Measurements from ENCODE around the gene SPINK8.
"Not testable (repeated sequence)": the region's sequence is repeated elsewhere in the genome, so short reads cannot be mapped to it uniquely, and the experiment has no call there.

The SPINK8 gene

DNA sequence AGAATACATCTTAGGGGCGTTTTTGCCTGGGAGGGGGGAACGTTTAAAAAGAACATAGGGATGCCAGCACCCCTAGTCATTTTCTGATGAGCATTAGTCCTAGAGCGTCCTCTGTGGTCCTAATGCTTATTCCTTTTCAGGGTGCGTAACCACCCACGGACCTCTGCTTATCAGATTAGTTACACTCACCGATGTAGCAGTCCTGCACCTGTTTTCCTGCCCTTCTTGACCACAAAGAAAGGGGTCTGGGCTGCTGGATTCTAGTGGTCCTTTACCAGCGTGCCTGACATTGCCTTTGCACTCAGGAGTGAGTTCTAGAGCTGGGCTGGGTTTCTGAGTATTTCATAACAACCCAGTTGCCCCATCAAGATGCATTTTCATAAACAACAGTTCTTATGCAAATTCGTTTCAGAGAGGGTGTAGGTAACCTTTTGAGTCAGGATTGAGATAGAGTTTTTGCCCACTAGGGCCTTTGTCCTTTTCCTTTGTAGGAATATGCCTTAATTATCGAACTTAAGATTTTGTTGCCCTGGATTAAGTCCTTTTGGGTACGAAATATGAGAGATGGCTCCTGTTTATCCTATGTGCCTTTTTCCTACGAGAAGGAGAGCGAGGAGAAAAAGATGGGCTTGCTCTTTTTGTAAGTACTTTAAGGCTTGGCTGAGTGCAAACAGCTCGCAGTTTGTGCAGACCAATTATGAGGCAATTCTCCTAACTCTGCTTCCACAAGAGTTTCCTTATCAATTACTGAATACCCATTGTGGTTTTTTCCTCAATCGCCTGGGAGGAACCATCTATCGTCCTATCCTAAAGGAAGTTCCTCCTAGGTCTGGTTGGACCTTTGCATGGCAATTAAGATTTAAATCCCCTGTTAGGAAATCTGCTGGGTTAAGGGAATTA is at the start of gene SPINK8:
Gene SPINK8, minus strand, starts transcription at position 316 of the 900 bp plus-strand sequence. CDS start 5,320 bp downstream, outside the sequence.
- not testable (repeated sequence) for DNase-seq

DNA sequence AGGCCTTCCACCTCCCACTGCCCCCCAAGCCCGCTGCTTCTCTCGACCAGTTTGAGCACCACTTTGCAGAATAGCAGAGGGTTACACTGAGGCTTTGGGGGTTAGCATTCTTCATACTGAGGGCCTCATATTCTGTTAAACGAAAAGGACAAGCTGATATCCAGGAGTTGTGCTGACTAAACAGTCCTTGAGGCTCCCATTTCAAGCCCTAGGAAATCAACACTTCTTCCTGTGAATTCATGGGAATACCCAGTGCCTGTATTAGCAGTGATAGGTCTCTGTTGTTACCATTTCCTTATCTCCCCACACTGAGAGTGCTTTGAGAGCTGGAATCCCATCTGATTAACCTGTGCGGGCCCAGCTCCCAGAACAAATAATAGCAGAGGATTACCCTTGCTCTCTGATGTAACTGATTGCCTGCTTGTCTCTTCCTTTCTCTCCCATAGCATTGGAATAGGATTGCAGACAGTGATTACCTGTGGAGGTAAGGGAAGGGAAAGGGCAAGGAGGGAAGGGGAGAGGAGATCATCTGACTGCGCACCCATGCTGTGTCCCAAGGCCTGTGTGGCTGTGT is 39.5 kb upstream of the SPINK8 start:
- DNase-seq = no peak

DNA sequence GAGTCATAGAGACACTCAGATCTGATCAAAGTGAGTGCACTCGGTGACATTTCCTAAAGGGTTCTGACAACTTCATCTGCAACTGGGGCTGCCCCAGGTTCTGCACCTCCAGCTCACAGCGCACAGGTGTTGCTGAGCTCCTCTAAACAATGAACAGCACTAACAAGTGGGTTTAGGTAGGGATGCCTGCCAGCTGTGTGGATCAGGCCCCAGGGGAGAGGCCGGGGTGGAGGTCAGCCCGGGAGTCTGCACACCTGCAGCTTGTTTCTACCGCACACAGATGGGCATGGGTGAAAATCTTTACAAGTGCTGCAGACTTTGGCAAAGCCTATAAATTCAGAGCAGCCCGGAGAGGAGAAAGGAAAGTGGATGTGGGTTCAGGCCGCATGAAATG is 38.9 kb upstream of the SPINK8 start:
- no peak for DNase-seq

DNA sequence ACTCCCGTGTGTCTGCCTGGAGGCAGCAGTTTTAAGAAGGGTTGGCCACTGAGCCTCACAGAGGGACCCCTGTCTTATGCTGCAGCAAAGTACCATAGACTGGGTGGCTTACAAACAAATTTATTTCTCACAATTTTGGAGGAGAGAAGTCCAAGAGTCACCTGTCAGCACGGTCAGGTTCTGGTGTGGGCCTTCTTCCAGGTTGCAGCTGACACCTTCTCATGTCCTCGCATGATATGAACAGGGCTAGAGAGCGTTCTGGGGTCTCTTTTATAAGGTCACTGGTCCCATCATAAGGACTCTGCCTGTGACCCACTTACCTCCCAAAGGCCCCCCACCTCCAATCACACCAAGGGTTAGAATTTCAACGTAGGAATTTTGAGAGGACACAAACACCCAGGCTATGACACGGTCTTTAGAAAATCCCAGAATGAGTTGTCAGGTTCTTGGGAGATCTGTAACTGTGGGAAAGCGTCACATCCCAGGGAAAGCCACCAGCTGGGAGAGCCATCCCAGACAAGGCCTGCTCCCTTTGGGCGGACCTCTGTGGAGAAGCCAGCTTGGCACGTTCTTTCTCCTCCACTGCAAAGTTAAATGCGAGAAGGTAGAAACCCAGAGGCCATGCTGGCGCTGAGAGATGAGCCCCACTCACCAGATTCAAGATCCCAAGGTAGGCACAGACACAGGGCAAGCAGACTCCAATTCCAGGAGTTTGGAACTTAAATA is 38.4 kb upstream of the SPINK8 start, which contains the start of gene FBXW12:
Gene FBXW12, plus strand, starts transcription at position 569 of the 726 bp plus-strand sequence. CDS start 549 bp downstream, outside the sequence.
- DNase-seq = no peak

DNA sequence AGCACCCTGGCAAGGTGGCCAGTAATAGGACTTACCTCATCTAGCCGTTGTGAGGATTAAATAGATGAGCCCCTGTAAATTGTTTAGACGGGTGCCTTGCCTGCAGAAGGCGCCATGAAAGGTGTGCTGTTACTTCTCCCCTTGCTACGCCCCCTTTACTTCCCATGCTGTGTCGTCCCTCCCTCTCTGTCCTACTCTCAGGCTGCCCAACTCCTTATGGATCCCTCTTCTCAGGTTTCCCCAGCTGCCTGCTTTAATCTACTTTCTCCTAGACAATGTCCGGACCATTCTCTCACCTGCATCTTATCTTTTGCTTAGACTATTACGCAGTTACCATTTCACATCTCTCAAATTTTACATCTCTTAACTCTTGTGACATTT is 36.9 kb upstream of the SPINK8 start:
- no peak for DNase-seq

- DNase-seq = no peak
Measured at GRCh38 chr3:48369693-48370332, 36.4 kb upstream of the SPINK8 start.

- no peak for DNase-seq
Measured at GRCh38 chr3:48367201-48367600, 33.7 kb upstream of the SPINK8 start.

GRCh38 chr3:48364840-48365239 is 31.4 kb upstream of the SPINK8 start:
- no peak for DNase-seq

DNA sequence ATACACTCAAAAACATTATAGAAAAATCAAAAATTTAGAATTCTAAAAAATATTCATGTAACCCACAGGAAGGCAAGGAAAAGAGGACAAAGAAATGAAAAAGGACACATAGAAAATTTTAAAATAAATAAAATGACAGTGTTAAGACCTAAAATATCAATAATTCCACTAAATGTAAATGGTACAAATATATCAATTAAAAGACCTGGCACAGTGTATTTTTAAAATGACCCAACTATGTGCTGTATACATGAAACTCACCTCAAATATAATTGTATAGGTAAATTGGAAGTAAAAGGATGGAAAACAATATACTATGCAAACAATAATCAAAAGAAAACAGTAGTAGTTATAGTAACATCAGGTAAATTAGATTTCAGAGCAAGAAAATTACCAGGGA is 28.5 kb upstream of the SPINK8 start:
- no peak for DNase-seq

DNA sequence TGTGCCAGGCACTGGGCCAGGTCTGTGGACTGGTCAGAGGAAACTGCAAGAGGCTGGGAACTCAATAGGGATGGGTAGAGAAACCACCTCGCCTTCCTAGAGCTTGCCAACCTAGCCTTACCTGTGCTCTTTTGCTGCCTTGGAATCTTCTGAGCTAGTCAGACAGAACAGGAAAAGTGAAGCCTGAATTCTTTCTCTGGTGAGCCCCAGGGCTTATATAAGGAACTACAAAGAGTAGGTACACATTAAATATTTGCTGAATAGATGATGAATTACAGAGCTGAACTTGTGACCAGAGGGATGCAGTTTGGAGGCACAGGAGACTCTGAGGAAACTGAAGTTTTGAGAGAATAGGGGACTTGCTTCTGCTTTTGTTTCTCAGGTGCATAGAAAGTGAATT is 23.0 kb upstream of the SPINK8 start:
- no peak for DNase-seq

- DNase-seq = no peak
Measured at GRCh38 chr3:48353987-48354386, 20.5 kb upstream of the SPINK8 start.

DNA sequence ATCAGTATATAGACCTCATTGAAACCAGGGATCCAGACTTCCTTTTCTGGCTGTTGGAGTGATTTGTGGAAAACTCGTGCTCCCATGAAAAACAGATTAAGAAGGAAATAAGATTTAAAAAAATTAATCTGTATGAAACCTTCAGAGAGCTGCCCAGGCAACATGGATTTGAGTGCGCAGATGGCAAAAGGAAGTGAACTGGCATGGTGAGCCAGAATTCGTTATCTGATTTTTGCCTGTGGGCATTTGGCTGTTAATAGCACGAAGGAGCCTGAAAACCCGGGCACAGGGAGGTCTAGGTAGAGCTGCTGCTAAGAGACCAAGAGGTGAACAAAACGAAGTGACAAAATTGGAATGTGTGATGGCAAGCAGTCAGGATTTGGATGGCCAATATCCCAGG is 19.1 kb upstream of the SPINK8 start:
- no peak for DNase-seq

- no peak for DNase-seq
Measured at GRCh38 chr3:48347500-48347899, 14.0 kb upstream of the SPINK8 start.

DNA sequence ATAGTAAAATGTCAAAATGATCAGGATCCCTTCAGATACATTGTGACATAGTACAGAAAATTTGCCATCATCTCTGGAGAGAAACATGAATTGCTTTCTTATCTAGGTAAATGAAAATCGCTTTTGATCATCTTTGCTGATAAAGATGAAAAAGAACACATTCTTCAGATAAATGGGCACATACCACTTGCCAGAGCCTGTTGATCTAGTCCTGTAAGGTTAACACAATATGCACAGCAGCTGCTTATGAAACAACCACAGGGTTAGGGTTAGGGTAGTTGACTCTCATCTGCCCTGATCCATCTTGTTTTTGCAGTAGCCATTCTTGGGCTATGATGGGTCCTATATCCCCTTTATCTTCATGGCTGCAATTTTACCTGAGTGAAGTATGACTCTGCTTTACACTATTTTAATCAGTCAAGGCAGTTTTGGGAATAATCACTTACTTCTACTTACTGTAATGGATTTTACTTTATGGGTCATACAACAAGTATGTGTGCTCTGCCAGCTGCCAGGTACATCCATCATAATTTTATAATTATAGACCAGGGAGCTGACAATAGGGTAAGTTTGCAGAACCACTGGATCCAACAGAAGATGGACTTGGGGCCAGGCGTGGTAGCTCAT is 12.6 kb upstream of the SPINK8 start:
- DNase-seq = no peak

GRCh38 chr3:48344867-48345507 is 11.5 kb upstream of the SPINK8 start:
- no peak for DNase-seq

DNA sequence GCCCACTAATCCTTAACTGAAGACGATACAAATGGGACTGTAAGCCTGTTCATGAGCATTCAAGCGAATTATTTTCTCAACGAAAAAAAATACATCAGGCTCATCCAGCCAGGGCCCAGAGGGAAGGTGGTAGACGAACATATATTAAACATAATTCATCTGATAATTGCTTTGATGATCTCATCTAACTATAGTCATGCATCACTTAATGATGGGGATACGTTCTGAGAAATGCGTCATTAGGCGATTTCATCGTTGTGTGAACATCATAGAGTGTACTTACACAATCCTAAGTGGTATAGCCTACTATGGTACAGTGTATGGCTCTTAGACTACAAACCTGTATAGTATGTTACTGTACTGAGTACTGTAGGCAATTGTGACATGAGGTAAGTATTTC is 10.0 kb upstream of the SPINK8 start:
- DNase-seq = no peak

DNA sequence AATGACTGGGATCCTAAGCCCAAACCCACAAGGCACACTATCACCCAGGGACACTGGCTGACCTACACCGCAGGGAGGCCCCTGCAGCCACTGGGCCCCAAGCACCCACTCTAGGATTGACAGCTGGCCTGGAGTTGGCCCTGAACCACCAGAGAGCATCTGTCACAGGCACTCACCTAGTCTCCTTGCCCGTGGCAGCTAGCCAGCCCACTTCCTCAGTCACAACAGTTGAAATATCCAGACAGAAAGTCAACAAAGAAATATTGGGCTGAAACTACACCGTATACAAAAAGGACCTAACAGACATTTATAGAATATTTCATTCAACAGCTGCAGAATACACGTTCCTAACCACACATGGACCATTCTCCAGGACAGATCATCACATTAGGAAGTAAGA is 5.2 kb upstream of the SPINK8 start:
- no peak for DNase-seq

DNA sequence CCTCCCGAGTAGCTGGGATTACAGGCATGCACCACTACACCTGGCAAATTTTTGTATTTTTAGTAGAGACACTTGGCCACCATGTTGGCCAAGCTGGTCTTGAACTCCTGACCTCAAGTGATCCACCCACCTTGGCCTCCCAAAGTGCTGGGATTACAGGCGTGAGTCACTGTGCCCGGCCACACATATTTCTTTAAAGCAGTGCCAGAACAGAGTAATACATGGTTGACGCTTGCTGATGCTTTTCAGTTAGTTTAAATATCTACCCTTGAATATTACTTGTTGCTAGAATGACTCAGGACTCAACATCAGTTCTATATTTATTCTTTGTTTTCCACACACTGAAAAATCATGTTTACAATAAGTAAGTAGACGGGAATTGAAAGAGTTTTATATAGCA is 4.1 kb upstream of the SPINK8 start:
- not testable (repeated sequence) for DNase-seq

DNA sequence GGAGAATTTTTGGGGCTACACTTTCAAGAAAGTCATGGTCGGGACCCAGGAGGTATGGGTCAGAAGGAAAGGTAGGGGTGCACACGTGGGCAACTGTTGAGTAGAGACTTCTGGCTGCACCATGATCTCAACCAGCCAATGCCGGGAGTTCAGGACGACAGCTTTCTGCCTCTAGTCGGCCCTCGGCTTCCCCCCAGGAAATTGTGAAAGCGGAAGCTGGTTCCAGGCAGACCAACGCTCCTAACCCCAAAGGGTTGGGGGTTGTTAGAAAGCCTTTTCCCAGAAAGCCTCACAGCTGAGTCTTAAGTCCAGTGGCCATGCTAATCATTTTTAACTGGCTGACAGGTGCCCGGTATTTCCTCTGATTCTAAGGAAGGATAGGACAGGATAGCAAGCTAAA is 1.8 kb upstream of the SPINK8 start:
- DNase-seq = not testable (repeated sequence)

DNA sequence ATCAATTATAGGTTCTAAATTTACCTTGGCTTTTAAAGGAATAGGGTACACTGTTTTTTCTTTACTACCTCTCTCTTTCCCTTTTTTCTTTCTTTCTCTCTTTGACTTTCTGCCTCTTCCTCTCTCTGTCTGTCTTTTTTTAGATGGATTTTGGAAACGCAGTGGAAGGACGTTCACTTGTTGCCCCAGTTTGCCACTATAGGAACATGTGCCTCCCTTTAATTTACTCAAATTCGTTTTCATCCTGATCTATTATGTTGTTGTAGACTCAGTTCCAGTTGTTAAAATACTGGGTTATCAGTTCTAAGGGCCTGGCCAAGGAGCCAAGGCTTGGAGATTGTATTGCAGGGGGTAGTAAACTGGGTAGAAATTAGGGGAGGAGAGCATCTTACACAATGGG is 1.1 kb upstream of the SPINK8 start:
- no peak for DNase-seq

DNA sequence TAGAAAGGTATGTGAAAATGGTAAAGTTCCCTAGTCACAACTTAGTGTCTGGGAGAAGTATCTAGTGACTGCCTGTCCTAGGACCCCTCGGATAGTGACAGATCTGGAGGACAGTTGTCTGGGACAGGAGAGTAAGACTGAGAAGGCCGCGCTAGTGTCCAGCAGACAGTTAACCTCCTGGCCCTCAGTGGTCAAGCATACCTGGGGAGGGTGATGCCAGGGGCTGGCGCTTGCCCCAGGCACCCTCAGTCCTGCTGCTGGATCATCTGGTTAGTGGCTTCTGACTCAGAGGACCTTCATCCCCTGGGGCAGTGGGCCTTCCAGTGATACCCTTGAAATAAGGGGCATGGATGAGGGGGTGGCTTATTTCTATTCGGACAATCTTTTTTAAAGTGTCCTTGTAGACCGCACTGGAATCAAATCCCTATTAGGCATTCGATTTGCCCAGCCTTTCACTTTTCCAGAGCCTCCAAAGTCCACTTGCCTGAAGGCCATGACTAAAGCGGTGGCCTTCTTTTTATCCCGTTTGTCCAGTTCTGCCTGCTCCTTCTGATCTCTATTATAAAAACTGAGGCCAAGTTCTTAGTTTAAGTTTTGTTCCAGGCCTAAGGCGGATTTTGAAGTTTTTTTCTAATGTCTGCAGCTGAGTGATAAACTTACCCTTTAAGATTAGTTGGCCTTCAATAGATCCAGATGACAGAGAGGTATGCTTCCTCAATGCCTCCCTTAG is 1.6 kb downstream of the SPINK8 start:
- DNase-seq = not testable (repeated sequence)
